Measurements from ENCODE around the gene MAST2.

Gene MAST2

GRCh38 chr1:46008585-46008984 lies 205.2 kb downstream of the MAST2 start:
- Mint-ChIP-seq H3K27me3 (no peaks in the 10 kb centered on the region), H3K4me3 (no peak overlapping the region), H3K36me3 (peaks cover 60% of the 10 kb centered on the region), H3K27ac (no peak overlapping the region), H3K4me1 (no peaks in the 10 kb centered on the region), H3K9me3 (no peaks in the 10 kb centered on the region)
- no peak for ATAC-seq

DNA sequence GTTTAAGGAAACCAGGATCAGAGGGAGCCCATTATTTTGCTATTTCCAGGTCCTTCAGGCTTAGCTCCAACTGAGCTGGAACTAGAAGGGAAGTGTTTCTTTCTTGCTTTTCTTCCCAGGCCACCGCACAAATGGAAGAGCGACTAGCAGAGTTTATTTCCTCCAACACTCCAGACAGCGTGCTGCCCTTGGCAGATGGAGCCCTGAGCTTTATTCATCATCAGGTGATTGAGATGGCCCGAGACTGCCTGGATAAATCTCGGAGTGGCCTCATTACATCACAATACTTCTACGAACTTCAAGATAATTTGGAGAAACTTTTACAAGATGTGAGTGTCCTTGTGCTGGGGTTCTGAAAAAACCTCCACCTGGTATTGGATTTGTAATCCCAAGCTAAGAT lies 207.2 kb downstream of the MAST2 start:
- ATAC-seq = no peak
- Mint-ChIP-seq H3K4me1 (no peaks in the 10 kb centered on the region), H3K9me3 (no peaks in the 10 kb centered on the region), H3K27ac (no peak overlapping the region), H3K36me3 (peaks cover 50% of the 10 kb centered on the region), H3K27me3 (no peaks in the 10 kb centered on the region), H3K4me3 (no peak overlapping the region)

DNA sequence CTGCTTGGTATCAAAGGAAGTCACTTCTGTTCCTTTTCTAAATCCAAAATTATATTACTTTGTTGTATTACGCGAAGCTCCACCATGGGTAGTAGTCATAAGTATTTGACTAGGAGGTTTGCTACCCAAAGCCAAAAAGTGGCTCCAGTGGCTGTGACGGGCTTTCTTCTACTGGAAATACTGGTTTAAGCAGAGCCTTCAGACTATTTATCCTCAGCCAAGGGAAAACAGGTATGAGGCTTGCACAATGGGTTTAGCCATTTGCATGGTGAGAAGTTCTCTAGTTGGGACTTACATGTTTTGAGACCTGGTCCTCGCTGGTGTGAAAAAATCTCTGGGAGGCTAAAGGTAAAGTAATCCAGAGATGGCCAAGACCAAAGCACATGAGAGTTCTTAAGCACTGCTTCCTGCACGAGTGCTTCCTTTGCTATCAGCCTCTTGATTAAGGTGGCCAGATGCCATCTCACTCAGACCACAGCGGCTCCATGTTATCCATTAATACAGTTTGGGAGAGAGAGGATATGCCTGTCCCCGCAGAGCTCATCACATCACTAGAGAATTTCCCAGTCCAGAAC lies 207.8 kb downstream of the MAST2 start:
- Mint-ChIP-seq H3K36me3 (peaks cover 50% of the 10 kb centered on the region), H3K9me3 (no peaks in the 10 kb centered on the region), H3K4me1 (no peaks in the 10 kb centered on the region), H3K27ac (no peak overlapping the region), H3K27me3 (no peaks in the 10 kb centered on the region), H3K4me3 (no peak overlapping the region)
- ATAC-seq = no peak

DNA sequence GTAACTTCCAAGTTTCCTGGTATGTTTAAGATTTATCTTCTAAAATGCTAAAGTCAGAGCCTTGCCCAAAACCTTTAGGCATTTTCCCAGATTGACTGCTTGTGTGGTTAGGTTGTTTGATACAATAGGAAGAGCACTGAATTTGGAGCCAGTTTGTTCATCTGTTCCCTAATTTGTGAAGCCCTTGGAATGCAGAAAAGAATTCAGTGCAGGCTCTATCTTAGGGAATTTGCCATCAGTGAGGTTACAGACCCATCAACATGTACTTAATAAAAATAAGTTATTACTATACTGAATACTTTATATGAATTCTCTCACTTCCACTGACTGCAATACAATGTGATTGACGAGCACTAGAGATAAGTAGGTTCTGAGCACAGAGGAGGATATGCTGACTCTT lies 208.8 kb downstream of the MAST2 start:
- H3K4me1 Mint-ChIP-seq = no peaks in the 10 kb centered on the region
- no peak for ATAC-seq
- no peaks in the 10 kb centered on the region for H3K27me3 Mint-ChIP-seq
- no peaks in the 10 kb centered on the region for H3K9me3 Mint-ChIP-seq
- H3K4me3 Mint-ChIP-seq = no peak overlapping the region
- H3K27ac Mint-ChIP-seq = no peak overlapping the region
- peaks cover 45% of the 10 kb centered on the region for H3K36me3 Mint-ChIP-seq

DNA sequence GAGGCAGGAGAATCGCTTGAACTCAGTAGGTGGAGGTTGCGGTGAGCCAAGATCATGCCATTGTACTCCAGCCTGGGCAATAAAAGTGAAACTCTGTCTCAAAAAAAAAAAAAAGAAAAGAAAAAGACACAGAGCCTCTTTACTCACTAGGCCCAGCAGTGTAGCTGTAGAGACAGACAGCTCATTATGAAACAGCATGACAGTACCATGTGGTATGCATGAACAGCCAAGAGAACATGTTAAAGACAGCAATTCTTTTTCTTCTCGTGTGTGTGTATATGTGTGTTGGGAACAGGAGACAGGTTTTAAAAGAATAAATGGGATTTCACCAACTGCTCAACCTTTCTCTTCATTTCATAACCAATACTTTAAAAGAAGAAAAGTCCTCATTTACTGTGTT lies 210.2 kb downstream of the MAST2 start:
- no peak for ATAC-seq
- no peaks in the 10 kb centered on the region for H3K9me3 Mint-ChIP-seq
- H3K27me3 Mint-ChIP-seq = no peaks in the 10 kb centered on the region
- no peak overlapping the region for H3K4me3 Mint-ChIP-seq
- no peaks in the 10 kb centered on the region for H3K4me1 Mint-ChIP-seq
- H3K36me3 Mint-ChIP-seq = peaks cover 31% of the 10 kb centered on the region
- H3K27ac Mint-ChIP-seq = no peak overlapping the region

DNA sequence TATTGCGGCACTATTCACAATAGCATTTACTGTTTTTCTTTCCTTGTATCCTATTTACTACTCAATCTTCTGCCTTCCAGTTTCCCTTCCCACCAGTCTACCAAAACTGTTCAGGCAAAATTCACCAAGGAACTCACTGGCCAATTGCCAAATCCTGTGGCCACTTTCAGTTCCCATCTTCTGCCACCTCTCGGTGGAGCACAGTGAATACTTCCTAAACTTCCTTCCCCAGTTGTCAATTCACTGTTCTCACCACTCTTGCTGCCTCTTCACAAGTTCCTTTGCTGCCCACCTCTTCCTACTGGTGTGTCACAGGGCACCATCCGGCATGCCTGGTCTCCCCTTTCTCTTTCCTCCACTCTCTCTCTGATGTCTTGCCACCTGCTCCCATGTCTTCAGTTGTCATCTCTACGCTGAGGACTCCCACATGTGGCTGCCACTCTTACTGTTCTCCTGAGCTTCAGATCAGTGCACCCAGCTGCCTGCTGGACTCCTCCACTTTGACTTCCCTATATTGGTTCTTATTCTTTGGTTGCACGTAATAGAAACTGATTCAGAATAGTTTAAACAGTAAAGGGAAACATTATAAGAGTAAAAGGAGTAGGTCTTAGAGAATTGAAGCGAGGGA lies 214.6 kb downstream of the MAST2 start:
- H3K27ac Mint-ChIP-seq = no peak overlapping the region
- ATAC-seq = no peak
- no peaks in the 10 kb centered on the region for H3K4me1 Mint-ChIP-seq
- H3K27me3 Mint-ChIP-seq = no peaks in the 10 kb centered on the region
- no peak overlapping the region for H3K4me3 Mint-ChIP-seq
- H3K36me3 Mint-ChIP-seq = no peaks in the 10 kb centered on the region
- H3K9me3 Mint-ChIP-seq = no peaks in the 10 kb centered on the region

DNA sequence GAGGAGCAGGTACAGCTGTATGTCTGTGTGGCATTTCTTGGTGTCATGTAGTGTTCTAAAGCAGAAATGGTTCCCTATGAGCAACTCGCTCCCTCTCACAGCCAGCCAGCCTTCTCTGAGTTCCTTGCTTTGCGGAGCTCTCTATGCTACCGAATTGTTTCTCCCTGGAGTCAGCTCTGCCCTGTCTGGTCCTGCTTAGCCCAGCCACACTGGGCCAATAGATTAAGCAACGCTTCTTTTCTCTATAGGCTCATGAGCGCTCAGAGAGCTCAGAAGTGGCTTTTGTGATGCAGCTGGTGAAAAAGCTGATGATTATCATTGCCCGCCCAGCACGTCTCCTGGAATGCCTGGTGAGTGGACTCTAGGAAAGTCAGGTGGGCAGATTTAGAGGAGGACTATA lies 215.9 kb downstream of the MAST2 start:
- Mint-ChIP-seq H3K9me3 (no peaks in the 10 kb centered on the region), H3K27ac (no peak overlapping the region), H3K27me3 (no peaks in the 10 kb centered on the region), H3K36me3 (peaks cover 9% of the 10 kb centered on the region), H3K4me3 (no peak overlapping the region), H3K4me1 (no peaks in the 10 kb centered on the region)
- ATAC-seq = no peak

DNA sequence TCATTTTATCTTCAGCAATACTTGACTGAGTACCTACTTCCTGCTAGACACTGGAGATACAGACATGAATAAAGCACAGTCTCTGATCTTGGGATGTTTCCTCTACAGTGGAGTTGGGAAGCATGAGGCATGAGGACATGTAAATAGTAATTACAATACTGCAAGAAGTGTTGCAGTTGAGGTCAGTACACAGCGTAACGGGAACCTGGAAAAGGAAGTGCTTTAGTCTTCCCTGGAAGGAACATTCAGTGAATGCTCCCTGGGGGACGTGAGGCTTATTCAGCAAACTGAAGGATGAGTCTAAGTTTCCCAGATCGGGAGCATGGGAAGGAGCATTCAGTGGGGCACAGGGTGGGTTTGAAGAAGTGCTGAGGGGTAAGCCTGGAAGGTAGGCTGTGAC lies 216.6 kb downstream of the MAST2 start:
- H3K9me3 Mint-ChIP-seq = no peaks in the 10 kb centered on the region
- peaks cover 9% of the 10 kb centered on the region for H3K36me3 Mint-ChIP-seq
- no peak for ATAC-seq
- no peaks in the 10 kb centered on the region for H3K4me1 Mint-ChIP-seq
- H3K27me3 Mint-ChIP-seq = no peaks in the 10 kb centered on the region
- no peak overlapping the region for H3K4me3 Mint-ChIP-seq
- H3K27ac Mint-ChIP-seq = no peak overlapping the region

- Mint-ChIP-seq H3K4me3 (no peak overlapping the region), H3K36me3 (peaks cover 9% of the 10 kb centered on the region), H3K9me3 (no peaks in the 10 kb centered on the region), H3K27me3 (no peaks in the 10 kb centered on the region), H3K27ac (no peak overlapping the region), H3K4me1 (no peaks in the 10 kb centered on the region)
- ATAC-seq = no peak
Observed at GRCh38 chr1:46021046-46021996, 217.9 kb downstream of the MAST2 start.

DNA sequence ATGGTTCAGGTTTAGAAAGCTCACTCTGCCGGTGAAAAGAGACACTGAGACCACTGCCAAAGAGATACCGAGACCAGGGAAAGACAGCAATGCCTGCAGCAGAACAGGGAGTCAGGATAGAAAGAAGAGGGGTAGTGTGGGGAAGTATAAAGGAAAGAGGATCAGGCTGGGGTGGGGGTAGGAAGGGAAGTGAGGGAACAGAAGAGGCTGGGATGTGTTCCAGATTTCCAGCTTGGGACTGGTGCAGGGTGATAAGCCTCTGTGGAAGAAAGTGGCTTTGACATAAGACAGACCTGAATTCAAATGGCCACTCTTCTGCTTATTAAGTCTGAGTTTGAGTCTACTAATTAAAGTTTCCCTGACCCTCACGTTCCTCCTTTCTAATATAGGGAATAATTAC lies 223.1 kb downstream of the MAST2 start:
- H3K36me3 Mint-ChIP-seq = peaks cover 17% of the 10 kb centered on the region
- no peak overlapping the region for H3K27ac Mint-ChIP-seq
- H3K9me3 Mint-ChIP-seq = no peaks in the 10 kb centered on the region
- H3K4me3 Mint-ChIP-seq = no peak overlapping the region
- no peaks in the 10 kb centered on the region for H3K4me1 Mint-ChIP-seq
- H3K27me3 Mint-ChIP-seq = no peaks in the 10 kb centered on the region
- no peak for ATAC-seq

- H3K27ac Mint-ChIP-seq = no peak overlapping the region
- no peak overlapping the region for H3K4me3 Mint-ChIP-seq
Observed at GRCh38 chr1:46027788-46028573, 224.6 kb downstream of the MAST2 start.

DNA sequence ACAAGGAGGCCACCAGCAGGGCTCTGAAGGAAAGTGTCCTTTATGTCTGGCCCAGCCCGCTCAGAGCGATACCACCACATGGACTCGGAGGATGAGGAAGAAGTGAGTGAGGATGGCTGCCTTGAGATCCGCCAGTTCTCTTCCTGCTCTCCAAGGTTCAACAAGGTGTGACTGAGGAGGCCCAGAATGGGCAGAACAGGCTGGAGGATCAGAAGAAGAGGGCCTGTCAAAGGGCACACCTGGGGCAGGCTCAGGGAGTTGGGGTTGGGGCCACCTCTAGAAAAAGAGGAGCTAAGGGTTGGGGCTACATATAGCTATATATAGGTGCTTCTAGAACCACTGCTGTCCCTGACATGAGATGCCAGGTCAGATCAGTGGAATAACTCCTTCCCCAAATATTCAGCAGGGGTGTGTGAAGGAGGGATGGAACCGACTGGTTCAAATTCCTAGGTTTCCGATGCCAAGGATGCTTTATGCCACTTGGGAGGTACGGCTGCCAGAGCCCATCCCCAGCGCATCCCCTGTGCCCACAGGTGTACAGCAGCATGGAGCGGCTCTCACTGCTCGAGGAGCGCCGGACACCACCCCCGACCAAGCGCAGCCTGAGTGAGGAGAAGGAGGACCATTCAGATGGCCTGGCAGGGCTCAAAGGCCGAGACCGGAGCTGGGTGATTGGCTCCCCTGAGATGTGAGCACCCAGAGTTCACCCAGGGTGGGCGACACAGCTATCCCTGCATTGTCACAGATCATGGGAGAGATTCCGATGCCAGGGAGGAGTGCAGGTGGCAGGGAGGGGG lies 226.9 kb downstream of the MAST2 start:
- H3K4me1 Mint-ChIP-seq = no peaks in the 10 kb centered on the region
- no peaks in the 10 kb centered on the region for H3K9me3 Mint-ChIP-seq

More at GRCh38 chr1:46027788-46028573, 224.6 kb downstream of the MAST2 start:
- Mint-ChIP-seq H3K9me3 (no peaks in the 10 kb centered on the region), H3K27me3 (no peaks in the 10 kb centered on the region), H3K36me3 (peaks cover 23% of the 10 kb centered on the region), H3K4me1 (no peaks in the 10 kb centered on the region)
- ATAC-seq = no peak

GRCh38 chr1:46030876-46031660 lies 227.7 kb downstream of the MAST2 start:
- Mint-ChIP-seq H3K27me3 (no peaks in the 10 kb centered on the region), H3K4me3 (no peak overlapping the region)

More for the DNA sequence above, 226.9 kb downstream of the MAST2 start:
- ATAC-seq = no peak
- Mint-ChIP-seq H3K36me3 (peaks cover 14% of the 10 kb centered on the region), H3K27me3 (no peaks in the 10 kb centered on the region), H3K27ac (no peak overlapping the region), H3K4me3 (no peak overlapping the region)

More at GRCh38 chr1:46030876-46031660, 227.7 kb downstream of the MAST2 start:
- no peaks in the 10 kb centered on the region for H3K4me1 Mint-ChIP-seq
- no peak for ATAC-seq
- peaks cover 14% of the 10 kb centered on the region for H3K36me3 Mint-ChIP-seq
- no peaks in the 10 kb centered on the region for H3K9me3 Mint-ChIP-seq
- H3K27ac Mint-ChIP-seq = no peak overlapping the region

All from stimulated activated memory B cell treated with anti-CD40 and anti-IgM and Interleukin-4, amounts not matched to agents 10 μg/mL and 1 μg/mL and 100 μg/mL, for 72 hours (primary cell).